Stomach (tissue), 9 donors: ENCODE results near the gene MAN2A1. TPM values are rescaled to one million over a fixed set of nuclear protein-coding genes. Genes with fewer than 3 reads are reported as not detected.

Experiments
- DNase-seq, 2 donors: peaks; one replicate each; pipeline versions ENCODE4 v3.0.0 to v3.0.0-alpha.2; 2013 to 2019
- H3K27ac ChIP-seq, 5 donors: fragments of 200-600 bp in 4 of 5; sonication (generic) in 4 of 5; one replicate each; pipeline ENCODE4 v1.5.1; 2013 to 2019; ENCODE audit warnings: mild to moderate bottlenecking in 1 of 5, moderate library complexity in 1 of 5
- H3K27me3 ChIP-seq, 3 donors: fragments of 200-600 bp; sonication (generic); one replicate each; pipeline ENCODE4 v1.5.1; 2017 to 2019; ENCODE audit warnings: mixed run types in 1 of 3
- H3K36me3 ChIP-seq, 4 donors: fragments of 200-600 bp; sonication (generic); 1 replicate in 3 of 4; 2 replicates in 1 of 4; pipeline ENCODE4 v1.5.1; 2016 to 2019
- H3K4me1 ChIP-seq, 4 donors: fragments of 200-600 bp; sonication (generic); one replicate each; pipeline ENCODE4 v1.5.1; 2016 to 2019
- H3K4me3 ChIP-seq, 4 donors: fragments of 200-600 bp; sonication (generic) in 3 of 4; one replicate each; pipeline ENCODE4 v1.5.1; 2016 to 2019; ENCODE audit warnings: mild to moderate bottlenecking in 1 of 4
- H3K9me3 ChIP-seq, 4 donors: fragments of 200-600 bp; sonication (generic); one replicate each; pipeline ENCODE4 v1.5.1; 2016 to 2019
- CTCF ChIP-seq, 7 experiments: fragments of 450-650 bp in 4 of 7; fragments of 200-600 bp in 3 of 7; sonication (generic) in 3 of 7; IDR thresholded peaks; one replicate each; pipeline ENCODE4 v1.5.1; 2016 to 2019; ENCODE audit warnings: antibody characterized with exemption in 7 of 7, control low read depth in 2 of 7, mild to moderate bottlenecking in 1 of 7
- EP300 ChIP-seq: sonication (generic); formaldehyde crosslinking; IDR thresholded peaks from one replicate; pipeline ENCODE4 v1.6.1; 2017; ENCODE audit warnings: antibody characterized with exemption
- POLR2A ChIP-seq, 4 donors: fragments of 450-650 bp; IDR thresholded peaks; one replicate each; pipeline ENCODE4 v1.6.1; 2016; ENCODE audit warnings: antibody characterized with exemption in 4 of 4, control low read depth in 2 of 4, mild to moderate bottlenecking in 1 of 4, moderate library complexity in 1 of 4
- POLR2AphosphoS5 ChIP-seq, 3 donors: sonication (generic); formaldehyde crosslinking; IDR thresholded peaks; one replicate each; pipeline ENCODE4 v1.6.1; 2016; ENCODE audit warnings: antibody characterized with exemption in 3 of 3
- WGBS, 5 donors: extraction: QIAGEN DNeasy Blood & Tissue Kit in 3 of 5; methylation state at CpG; one replicate each; pipeline versions ENCODE4 v1.1.5 to v1.1.7; 2013 to 2018; 5-methylcytosine and 5-hydroxymethylcytosine counted together
- intact Hi-C: fragments of 100-400 bp; cut with DNase I; formaldehyde crosslinking; loops from one replicate; pipeline ENCODE4 v1.15.1; 2023; ENCODE audit warnings: low total_unique reads
- polyA plus RNA-seq, 3 donors: library from polyadenylated mRNA; stranded (reverse); fragments of 200-250 nt; gene quantifications; one replicate each; pipeline ENCODE4 v1.2.3, GENCODE V29; 2013
- total RNA-seq, 5 donors: library from RNA; depleted of rRNA; stranded (reverse); fragments of >200 nt; gene quantifications; one replicate each; pipeline versions ENCODE4 v1.1.0 to v1.2.3, GENCODE V29; 2014 to 2016
- donor health status: healthy with polysubstance abuse.
- donor health status: Bipolar disorder and iron deficiency.
- donor health status: healthy.

Gene MAN2A1
- total and polyA plus RNA-seq, 8 donors = 6.1 to 136 (median 33.6) TPM

GRCh38 chr5:109916481-109917153 lies 226.9 kb downstream of the MAN2A1 start:
- whole genome bisulfite sequencing, 5 donors = 40 to 62% (median 60%) methylated on average over 4 of the region's 4 CpGs
- TF ChIP-seq POLR2A (IDR thresholded peaks at IDR 0.05) (no peak), CTCF (IDR thresholded peaks at IDR 0.05) (no peak), EP300 (no peak), POLR2AphosphoS5 (IDR thresholded peaks at IDR 0.05) (no peak)
- peaks cover 0 to 6% (median 2%) of the 10 kb centered on the region in 4 donors for H3K4me1 ChIP-seq
- DNase-seq = no peak
- H3K4me3 ChIP-seq = no peak overlapping the region
- H3K9me3 ChIP-seq = no peaks in the 10 kb centered on the region
- no peaks in the 10 kb centered on the region for H3K27me3 ChIP-seq
- no peaks in the 10 kb centered on the region for H3K36me3 ChIP-seq
- intact Hi-C loops = no loop called here
- no peak overlapping the region for H3K27ac ChIP-seq
